GM21390 (cell line): ENCODE results near the gene SMARCE1.

ENCODE experiments used
- ATAC-seq: cut with Tn5 transposase; IDR thresholded peaks from one replicate; pipeline ENCODE4 v1.9.1; 2021; ENCODE audit not compliant: unreplicated experiment

The SMARCE1 gene

DNA sequence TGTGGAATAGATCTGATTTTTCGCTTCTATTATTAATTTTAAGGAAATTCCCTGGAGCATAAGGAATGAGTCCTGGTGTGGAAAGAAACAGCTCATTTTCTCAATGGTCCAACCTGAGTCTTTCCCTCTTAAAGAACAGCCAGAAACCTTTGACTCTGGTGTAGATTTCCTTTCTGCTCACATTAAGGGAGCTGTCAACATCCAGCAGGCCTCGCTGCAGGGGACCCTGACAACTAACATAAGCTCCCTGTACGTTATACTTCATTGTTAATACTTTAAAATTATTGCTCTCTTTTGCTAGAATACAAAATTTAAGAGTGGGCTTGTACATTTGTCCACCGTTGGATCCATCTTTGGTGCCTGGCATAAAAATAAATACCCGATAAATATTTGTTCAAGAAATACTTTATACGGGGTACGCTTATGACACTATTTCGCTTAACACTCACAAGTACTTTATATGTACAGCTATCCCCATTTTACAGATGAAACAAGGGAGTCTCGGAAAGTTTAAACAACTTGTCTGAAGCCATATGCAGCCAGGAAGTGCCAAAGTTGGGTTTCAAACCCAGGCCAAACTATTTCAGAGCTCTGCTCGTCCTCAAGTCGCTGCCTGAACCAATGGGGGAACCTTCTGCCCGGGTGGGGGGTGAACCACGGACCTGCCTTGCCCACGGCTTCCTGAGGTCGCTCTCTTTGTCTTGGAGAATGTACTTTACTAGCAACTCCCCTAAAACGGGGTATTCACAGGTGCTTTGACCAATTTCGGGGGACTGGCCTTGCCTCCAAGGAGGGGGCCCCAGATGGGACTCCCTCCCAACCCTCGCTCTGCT, 611 bp downstream of the SMARCE1 start:
- no peak for ATAC-seq

DNA sequence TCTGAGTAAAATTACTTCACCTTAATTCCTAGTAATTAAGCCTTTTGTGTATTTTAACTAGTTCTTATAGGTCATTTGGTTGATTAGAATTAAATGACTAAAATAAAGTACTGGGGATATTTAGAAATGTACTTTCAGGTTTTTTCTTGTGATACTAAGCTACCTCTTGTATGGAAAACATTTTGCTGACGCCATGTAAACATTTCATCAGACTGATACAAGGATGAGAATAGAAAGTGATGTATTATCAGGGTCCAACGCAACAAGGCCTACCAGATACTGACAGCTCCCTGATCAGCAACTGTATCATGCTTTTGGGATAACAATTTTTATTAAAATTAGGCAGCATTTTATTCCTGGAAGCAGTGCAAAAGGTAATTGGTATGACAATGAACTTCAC, 1.7 kb downstream of the SMARCE1 start:
- no peak for ATAC-seq

GRCh38 chr17:40645291-40645690, 2.3 kb downstream of the SMARCE1 start:
- no peak for ATAC-seq

DNA sequence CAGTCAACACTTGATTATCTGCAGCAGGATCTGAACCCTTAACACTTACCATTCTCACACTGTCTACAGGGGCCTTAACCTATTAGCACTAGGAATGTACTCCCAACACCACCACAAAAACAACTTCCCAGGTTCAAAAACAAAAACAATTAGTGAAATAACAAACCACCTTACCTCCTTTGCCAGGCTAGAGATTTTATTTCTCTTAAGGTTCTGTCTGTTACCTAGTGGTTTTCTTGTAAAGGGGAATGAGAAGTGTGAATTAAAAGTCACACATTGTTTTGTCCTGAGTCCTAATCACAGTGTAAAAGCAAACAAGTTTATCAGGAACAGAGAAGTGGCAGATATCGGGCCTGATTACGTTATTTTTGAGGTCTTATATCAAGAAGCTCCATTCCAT, 9.7 kb downstream of the SMARCE1 start:
- no peak for ATAC-seq

GRCh38 chr17:40633871-40634270, 13.7 kb downstream of the SMARCE1 start:
- no peak for ATAC-seq

DNA sequence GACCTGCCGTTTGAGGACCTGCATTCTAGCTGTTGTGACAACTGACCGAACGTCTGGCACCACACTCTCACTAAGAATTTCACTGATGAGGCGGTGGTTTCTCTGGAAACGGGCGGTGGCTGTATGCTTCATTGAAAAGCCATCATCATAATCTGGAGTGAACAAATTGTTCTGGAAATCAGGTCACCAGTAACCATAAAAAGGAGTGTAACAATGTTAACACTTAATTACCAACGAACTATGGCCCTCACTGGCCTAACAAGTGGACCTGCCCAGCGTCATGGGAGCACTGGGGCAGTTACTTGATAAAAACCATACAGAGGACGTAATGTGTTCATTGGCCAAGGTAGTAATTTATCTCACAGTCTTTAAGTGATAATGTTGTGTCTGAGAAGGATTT, 15.4 kb downstream of the SMARCE1 start:
- no peak for ATAC-seq

DNA sequence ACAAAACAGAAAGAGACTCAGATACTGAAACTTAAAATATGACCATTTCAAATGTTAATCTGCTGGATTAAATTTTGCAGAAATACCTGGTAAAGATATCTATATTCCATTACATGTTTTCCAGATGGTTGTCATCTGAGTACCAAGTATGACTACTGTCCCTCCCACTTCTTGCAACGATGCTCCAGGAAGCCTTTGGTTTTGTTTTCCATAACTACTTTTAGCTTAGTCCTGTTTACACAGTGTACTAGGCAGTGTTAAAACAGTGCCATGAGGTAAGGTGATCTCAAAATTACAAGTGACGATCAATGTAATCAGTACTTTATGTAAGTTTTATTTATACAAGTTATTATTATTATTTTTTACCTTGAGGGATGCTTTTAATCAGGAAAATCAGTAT, 17.8 kb downstream of the SMARCE1 start:
- no peak for ATAC-seq

GRCh38 chr17:40625311-40625710, 22.3 kb downstream of the SMARCE1 start:
- no peak for ATAC-seq

DNA sequence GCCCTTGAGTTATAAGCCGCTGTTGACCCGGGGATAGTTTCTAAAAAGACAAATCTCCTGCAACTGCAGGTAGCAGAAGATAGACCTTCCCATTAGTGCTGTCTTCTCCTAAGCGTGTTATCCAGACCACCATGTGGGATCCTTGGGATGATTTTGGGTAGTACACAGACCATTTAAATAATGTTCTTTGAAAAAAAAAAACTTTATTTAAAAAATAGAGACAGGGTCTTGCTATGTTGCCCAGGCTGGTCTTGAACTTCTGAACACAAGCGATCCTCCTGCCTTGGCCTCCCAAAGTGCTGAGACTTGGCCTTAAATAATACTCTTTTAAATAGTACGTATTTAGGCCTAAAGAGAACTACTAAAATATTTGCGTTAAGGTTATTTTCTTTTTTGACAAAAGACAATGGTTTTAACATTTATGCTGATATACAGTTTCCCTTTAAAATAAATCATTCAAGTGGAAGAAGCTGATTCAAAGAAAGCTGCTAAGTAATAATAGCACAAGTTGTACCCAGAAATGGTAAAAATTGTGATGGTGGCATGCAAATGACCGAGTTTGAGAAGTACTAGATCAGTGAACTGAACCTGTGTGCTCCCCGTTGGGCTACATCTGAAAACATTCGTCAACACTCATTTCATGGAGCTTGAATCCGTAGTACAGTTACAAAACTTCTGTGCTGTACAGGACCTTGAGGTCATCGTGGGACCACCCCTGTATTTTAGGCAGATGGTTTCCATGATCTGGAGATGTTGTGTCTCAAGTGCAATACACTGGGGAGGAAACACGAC, 24.0 kb downstream of the SMARCE1 start:
- no peak for ATAC-seq

GRCh38 chr17:40622509-40622928, 25.1 kb downstream of the SMARCE1 start:
- ATAC-seq, result no peak

DNA sequence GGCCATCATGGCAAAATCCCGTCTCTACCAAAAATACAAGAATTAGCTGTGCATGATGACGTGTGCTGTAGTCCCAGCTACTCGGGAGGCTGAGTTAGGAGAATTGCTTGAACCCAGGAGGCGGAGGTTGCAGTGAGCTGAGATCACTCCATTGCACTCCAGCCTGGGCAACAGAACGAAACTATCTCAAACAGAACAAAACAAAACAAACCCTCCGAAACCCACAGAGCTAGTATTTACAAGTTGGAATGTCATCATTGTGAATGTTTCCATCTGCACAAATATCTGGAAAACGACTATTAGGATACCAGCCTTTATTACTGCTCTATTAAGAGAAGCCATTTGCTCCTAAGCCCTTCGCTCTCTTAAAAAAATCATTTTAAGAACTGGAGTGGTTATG, 26.0 kb downstream of the SMARCE1 start:
- no peak for ATAC-seq

GRCh38 chr17:40621019-40621418, 26.6 kb downstream of the SMARCE1 start:
- no peak for ATAC-seq

GRCh38 chr17:40618754-40619625, 28.6 kb downstream of the SMARCE1 start:
- no peak for ATAC-seq

DNA sequence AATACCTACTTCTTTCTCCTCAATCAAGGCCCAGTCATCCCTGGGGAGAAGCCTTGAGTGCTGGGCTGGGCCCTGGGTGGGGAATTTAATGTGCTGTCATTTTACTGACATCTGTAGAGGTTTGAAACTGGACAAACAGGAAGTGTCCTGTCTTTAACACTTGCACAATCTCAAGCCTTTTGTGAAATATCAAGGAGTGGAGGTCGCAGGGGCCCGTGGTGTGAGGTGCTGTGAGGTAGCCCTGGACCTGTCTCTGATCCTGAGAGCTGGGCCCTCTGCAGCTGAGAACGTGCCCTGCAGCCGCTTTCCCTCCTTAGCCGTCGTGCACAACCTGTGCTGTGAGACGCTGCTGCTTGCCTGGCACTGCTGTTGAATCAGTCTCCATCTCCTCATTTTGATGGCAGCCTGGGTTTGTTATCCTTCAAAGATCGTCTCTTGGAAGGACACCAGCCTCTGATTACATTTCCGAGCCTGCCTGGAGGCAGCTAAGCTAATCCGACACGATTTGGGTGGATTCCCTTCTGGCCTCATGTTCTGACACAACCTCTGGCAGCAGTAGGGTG, 29.9 kb downstream of the SMARCE1 start:
- ATAC-seq, result no peak

DNA sequence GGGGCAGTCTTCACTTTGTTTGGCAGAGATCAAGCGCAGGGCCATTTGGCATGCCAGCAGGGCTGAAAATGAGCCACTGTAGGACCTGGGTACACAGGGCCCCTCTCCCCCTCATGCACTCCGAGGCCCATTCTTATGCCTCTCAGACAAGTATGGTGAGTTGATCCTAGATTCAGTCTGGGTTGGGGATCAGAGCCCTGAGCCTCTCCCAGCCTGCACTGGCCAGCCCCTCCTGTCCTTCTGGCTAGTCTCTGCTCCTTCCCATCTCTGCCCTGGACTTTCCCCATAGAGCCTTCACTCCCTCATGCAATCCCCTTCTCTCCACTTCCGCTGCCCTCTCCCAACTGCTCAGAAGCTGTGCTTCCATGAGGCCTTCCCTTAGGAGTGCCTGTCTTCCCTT, 31.0 kb downstream of the SMARCE1 start:
- ATAC-seq, result no peak

DNA sequence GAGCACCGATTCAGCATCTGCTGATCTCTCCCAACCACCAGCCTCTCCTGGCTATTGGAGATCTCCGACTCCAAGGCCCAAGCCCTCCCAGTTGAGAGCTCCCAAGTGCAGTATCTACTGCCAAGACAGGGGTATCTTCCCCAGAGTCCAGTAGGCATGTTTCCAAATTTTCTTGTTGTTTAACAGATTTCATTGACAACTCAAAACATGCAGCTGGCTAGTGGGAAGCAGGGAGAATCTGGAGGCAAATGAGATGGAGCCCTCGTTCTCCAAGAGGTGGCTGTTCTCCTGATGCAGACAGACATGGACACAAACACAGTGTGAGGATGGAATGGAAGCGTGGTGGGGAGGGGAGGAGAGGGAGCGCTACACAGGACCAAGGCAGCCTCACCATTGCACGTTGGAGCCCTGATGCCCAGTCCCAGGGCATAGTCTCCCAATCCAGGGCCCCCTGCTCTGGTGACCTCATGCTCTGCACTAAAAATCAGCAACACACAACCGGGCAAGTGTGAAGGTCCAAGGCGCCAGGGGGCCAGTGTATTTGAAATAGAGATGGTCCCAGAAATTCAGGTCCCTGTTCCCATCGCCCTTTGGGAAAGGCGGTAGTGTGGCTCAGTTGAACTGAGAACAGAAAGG, 31.7 kb downstream of the SMARCE1 start:
- no peak for ATAC-seq

- ATAC-seq, result peak; percentile 56
Observed at GRCh38 chr17:40615068-40615840, 32.4 kb downstream of the SMARCE1 start.

DNA sequence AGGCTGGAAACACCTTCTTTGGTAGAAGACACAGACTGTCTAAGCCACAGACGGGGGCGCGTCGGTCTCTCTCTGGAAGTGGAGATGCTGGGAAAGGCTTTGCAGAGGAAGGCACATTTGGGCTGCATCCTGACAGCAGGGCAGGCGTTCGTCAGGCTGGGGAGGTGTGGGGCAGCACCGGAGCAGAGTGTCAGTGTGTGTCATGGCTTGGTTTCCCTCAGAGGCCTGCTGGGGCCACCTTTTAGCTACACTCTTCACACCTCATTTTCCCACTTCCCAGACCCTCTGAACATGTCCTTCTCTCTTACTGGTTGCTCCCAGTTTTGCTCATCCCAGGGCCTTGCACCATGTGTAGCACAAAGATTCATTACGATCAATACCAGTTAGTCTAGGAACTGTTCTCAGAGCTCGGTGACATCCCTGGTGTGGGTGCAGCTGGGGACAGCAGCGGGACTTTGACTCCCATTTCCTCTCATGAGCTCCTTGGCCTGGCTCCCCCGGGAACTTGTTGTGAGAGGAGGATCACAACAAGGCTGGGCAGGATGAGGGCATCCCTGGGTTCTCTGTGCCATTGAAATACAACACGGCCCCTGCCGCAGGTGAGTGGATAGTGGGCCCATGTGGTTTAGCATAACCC, 33.1 kb downstream of the SMARCE1 start:
- ATAC-seq, result peak; percentile 3

DNA sequence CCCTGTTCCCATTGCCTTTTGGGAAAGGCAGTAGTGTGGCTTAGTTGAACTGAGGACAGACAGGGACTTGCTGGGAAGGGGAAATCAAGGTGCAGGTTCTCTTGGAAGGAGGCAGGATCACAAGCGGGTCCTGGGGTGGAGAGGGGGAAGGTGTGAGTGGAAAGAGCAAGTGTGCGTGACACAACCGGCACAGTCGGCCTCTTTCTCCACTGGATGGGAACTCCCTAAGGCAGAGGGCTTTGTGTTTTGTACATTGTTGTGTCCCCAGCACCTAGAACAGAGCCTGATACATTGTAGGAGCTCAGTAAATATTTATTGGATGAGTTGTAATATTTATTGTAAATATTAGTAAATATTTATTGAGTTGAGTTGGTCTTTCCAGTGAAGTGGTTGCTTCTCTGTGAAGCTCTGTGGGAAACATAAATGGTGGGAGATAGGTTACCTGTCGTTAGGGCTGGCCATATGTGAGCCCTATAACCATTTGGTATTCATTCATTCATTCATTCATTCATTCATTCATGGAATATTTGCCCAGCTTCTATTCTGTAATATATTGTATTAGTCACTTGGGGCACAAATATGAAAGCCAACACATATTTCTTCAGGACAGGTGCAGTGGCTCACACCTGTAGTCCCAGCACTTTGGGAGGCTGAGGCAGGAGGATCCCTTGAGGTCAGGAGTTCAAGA, 34.0 kb downstream of the SMARCE1 start:
- ATAC-seq, result no peak
